ENCODE measurements around the gene TRAK1.

The TRAK1 gene

GRCh38 chr3:42130007-42130328 lies 38.8 kb downstream of the TRAK1 start:
- DNase-seq (no peak), ATAC-seq (replicated peaks) (no peak)
- no peaks in the 10 kb centered on the region for H3K27me3 Mint-ChIP-seq
- H3K36me3 Mint-ChIP-seq, result peaks cover 41 to 66% of the 10 kb centered on the region in 2 donors
- peaks cover 34 to 53% of the 10 kb centered on the region in 2 donors for H3K4me1 Mint-ChIP-seq
- H3K27ac Mint-ChIP-seq, result no peak overlapping the region
- H3K4me3 Mint-ChIP-seq, result no peak overlapping the region
- no peaks in the 10 kb centered on the region for H3K9me3 Mint-ChIP-seq

- Mint-ChIP-seq H3K27me3 (no peaks in the 10 kb centered on the region), H3K36me3 (peaks cover 43 to 67% of the 10 kb centered on the region in 2 donors), H3K27ac (no peak overlapping the region), H3K4me1 (peaks cover 37 to 57% of the 10 kb centered on the region in 2 donors), H3K4me3 (no peak overlapping the region), H3K9me3 (no peaks in the 10 kb centered on the region)
- ATAC-seq (replicated peaks) (no peak), DNase-seq (no peak)
These were observed 39.3 kb downstream of the TRAK1 start for GRCh38 chr3:42130329-42131070.

GRCh38 chr3:42133500-42134298 lies 42.5 kb downstream of the TRAK1 start:
- DNase-seq (no peak), ATAC-seq (replicated peaks) (no peak)
- Mint-ChIP-seq H3K4me1 (peaks cover 31 to 45% of the 10 kb centered on the region in 2 donors), H3K27ac (peak overlapping the region; percentile 88), H3K27me3 (no peaks in the 10 kb centered on the region), H3K9me3 (no peaks in the 10 kb centered on the region), H3K4me3 (no peak overlapping the region), H3K36me3 (peaks cover 36 to 54% of the 10 kb centered on the region in 2 donors)

- Mint-ChIP-seq H3K27ac (peak overlapping the region; percentile 70), H3K27me3 (no peaks in the 10 kb centered on the region)
- no peak for ATAC-seq (replicated peaks)
These were observed 43.8 kb downstream of the TRAK1 start for GRCh38 chr3:42134867-42135464.

GRCh38 chr3:42139621-42140453 lies 48.7 kb downstream of the TRAK1 start:
- no peak overlapping the region for H3K4me3 Mint-ChIP-seq
- H3K36me3 Mint-ChIP-seq, result peaks cover 24 to 39% of the 10 kb centered on the region in 2 donors
- peaks cover 23 to 59% of the 10 kb centered on the region in 2 donors for H3K4me1 Mint-ChIP-seq
- peak overlapping the region; percentile 74 for H3K27ac Mint-ChIP-seq
- ATAC-seq (replicated peaks) (no peak), DNase-seq (no peak)
- no peaks in the 10 kb centered on the region for H3K27me3 Mint-ChIP-seq
- no peaks in the 10 kb centered on the region for H3K9me3 Mint-ChIP-seq

More at GRCh38 chr3:42134867-42135464, 43.8 kb downstream of the TRAK1 start:
- peaks cover 36 to 49% of the 10 kb centered on the region in 2 donors for H3K36me3 Mint-ChIP-seq
- peaks cover 25 to 44% of the 10 kb centered on the region in 2 donors for H3K4me1 Mint-ChIP-seq
- no peak for DNase-seq
- no peaks in the 10 kb centered on the region for H3K9me3 Mint-ChIP-seq
- no peak overlapping the region for H3K4me3 Mint-ChIP-seq

GRCh38 chr3:42140665-42141203 lies 49.6 kb downstream of the TRAK1 start:
- Mint-ChIP-seq H3K27ac (no peak overlapping the region), H3K9me3 (no peaks in the 10 kb centered on the region)
- ATAC-seq (replicated peaks), result no peak

GRCh38 chr3:42143440-42143839 lies 52.3 kb downstream of the TRAK1 start:
- no peak for DNase-seq
- ATAC-seq (replicated peaks), result no peak
- Mint-ChIP-seq H3K27me3 (no peaks in the 10 kb centered on the region), H3K27ac (no peak overlapping the region), H3K4me1 (peaks cover 33 to 73% of the 10 kb centered on the region in 2 donors), H3K9me3 (no peaks in the 10 kb centered on the region), H3K4me3 (no peak overlapping the region), H3K36me3 (peaks cover 21 to 32% of the 10 kb centered on the region in 2 donors)

More at GRCh38 chr3:42140665-42141203, 49.6 kb downstream of the TRAK1 start:
- peaks cover 19 to 51% of the 10 kb centered on the region in 2 donors for H3K4me1 Mint-ChIP-seq
- no peaks in the 10 kb centered on the region for H3K27me3 Mint-ChIP-seq
- H3K4me3 Mint-ChIP-seq, result no peak overlapping the region
- DNase-seq, result no peak
- peaks cover 16 to 30% of the 10 kb centered on the region in 2 donors for H3K36me3 Mint-ChIP-seq

- no peaks in the 10 kb centered on the region for H3K9me3 Mint-ChIP-seq
- DNase-seq (no peak), ATAC-seq (replicated peaks) (no peak)
- no peaks in the 10 kb centered on the region for H3K27me3 Mint-ChIP-seq
- H3K27ac Mint-ChIP-seq, result no peak overlapping the region
- no peak overlapping the region for H3K4me3 Mint-ChIP-seq
- H3K36me3 Mint-ChIP-seq, result peaks cover 21 to 37% of the 10 kb centered on the region in 2 donors
- peaks cover 39 to 77% of the 10 kb centered on the region in 2 donors for H3K4me1 Mint-ChIP-seq
These were observed 53.1 kb downstream of the TRAK1 start for GRCh38 chr3:42144209-42144608.

GRCh38 chr3:42148086-42148848 lies 57.1 kb downstream of the TRAK1 start:
- no peak for DNase-seq
- H3K36me3 Mint-ChIP-seq, result peaks cover 26 to 38% of the 10 kb centered on the region in 2 donors
- peak overlapping the region; percentile 47 for H3K27ac Mint-ChIP-seq
- H3K27me3 Mint-ChIP-seq, result no peaks in the 10 kb centered on the region
- peaks cover 42 to 67% of the 10 kb centered on the region in 2 donors for H3K4me1 Mint-ChIP-seq
- ATAC-seq (replicated peaks), result peak; percentile 69 to 76
- peak overlapping the region; percentile 28 to 39 for H3K4me3 Mint-ChIP-seq
- no peaks in the 10 kb centered on the region for H3K9me3 Mint-ChIP-seq

- Mint-ChIP-seq H3K36me3 (peaks cover 30 to 41% of the 10 kb centered on the region in 2 donors), H3K9me3 (no peaks in the 10 kb centered on the region), H3K27me3 (no peaks in the 10 kb centered on the region), H3K4me1 (peaks cover 42 to 65% of the 10 kb centered on the region in 2 donors), H3K27ac (peak overlapping the region; percentile 47), H3K4me3 (peak overlapping the region in 1 of 2 donors; percentile 28)
- ATAC-seq (replicated peaks) (no peak), DNase-seq (no peak)
These were observed 57.9 kb downstream of the TRAK1 start for GRCh38 chr3:42148982-42149432.

- no peak for ATAC-seq (replicated peaks)
- no peaks in the 10 kb centered on the region for H3K27me3 Mint-ChIP-seq
- peaks cover 30 to 39% of the 10 kb centered on the region in 2 donors for H3K36me3 Mint-ChIP-seq
- H3K27ac Mint-ChIP-seq, result peak overlapping the region; percentile 72
- peaks cover 42 to 62% of the 10 kb centered on the region in 2 donors for H3K4me1 Mint-ChIP-seq
- peak overlapping the region in 1 of 2 donors; percentile 11 for H3K4me3 Mint-ChIP-seq
- DNase-seq, result no peak
- no peaks in the 10 kb centered on the region for H3K9me3 Mint-ChIP-seq
These were observed 58.4 kb downstream of the TRAK1 start for GRCh38 chr3:42149532-42149931.

- Mint-ChIP-seq H3K27ac (peak overlapping the region; percentile 72), H3K4me1 (peaks cover 45 to 62% of the 10 kb centered on the region in 2 donors), H3K4me3 (no peak overlapping the region)
These were observed 58.8 kb downstream of the TRAK1 start for GRCh38 chr3:42149975-42150374.

More at GRCh38 chr3:42149975-42150374, 58.8 kb downstream of the TRAK1 start:
- Mint-ChIP-seq H3K36me3 (peaks cover 32 to 43% of the 10 kb centered on the region in 2 donors), H3K9me3 (no peaks in the 10 kb centered on the region), H3K27me3 (no peaks in the 10 kb centered on the region)
- ATAC-seq (replicated peaks) (no peak), DNase-seq (no peak)

Measured in stimulated activated naive B cell treated with anti-CD40 and anti-IgM and Interleukin-4, amounts not matched to agents 10 μg/mL and 1 μg/mL and 100 μg/mL, for 72 hours (primary cell).